Panc1 (cell line): ENCODE results near the gene MBD3. TPM values are rescaled to one million over a fixed set of nuclear protein-coding genes. Genes with fewer than 3 reads are reported as not detected.

Source experiments
- ATAC-seq: fragments of 200-7000 bp; cut with Tn5 transposase; 2 replicates; pipeline ENCODE4 v1.9.1; 2020; ENCODE audit warnings: mild to moderate bottlenecking, moderate library complexity
- BruUV-seq: library from RNA; stranded (reverse); fragments of 400-500 nt; replicated peaks from 2 replicates; lab custom pipeline; 2021; lab: Mats Ljungman, UMichigan
- CTCF ChIA-PET: fragments of 300-600 bp; sonication (Branson Sonifier 250); formaldehyde crosslinking; loops from one replicate; lab custom pipeline; 2022; ENCODE audit warnings: antibody characterized with exemption; lab: Charles Lee
- POLR2A ChIA-PET: fragments of 300-600 bp; sonication (Branson Sonifier 250); formaldehyde crosslinking; loops from one replicate; lab custom pipeline; 2022; ENCODE audit warnings: antibody characterized with exemption; lab: Charles Lee
- DNase-seq: peaks from one replicate; pipeline ENCODE4 v3.0.0-alpha.2; 2010; ENCODE audit warnings: low read depth, low spot score
- H3K27ac ChIP-seq: 2 replicates; pipeline ENCODE4 v1.5.1; 2011; ENCODE audit warnings: mild to moderate bottlenecking, low read length, inconsistent platforms
- H3K27me3 ChIP-seq: fragments of 200-500 bp; sonication (Bioruptor generic); 2 replicates; pipeline ENCODE4 v1.6.0; 2014; ENCODE audit warnings: low read length, inconsistent platforms; ENCODE audit not compliant: control insufficient read depth, insufficient read depth
- H3K36me3 ChIP-seq: fragments of 200-500 bp; sonication (Bioruptor generic); 2 replicates; pipeline ENCODE4 v1.5.1; 2014; ENCODE audit warnings: inconsistent platforms, mild to moderate bottlenecking, low read length, moderate library complexity; ENCODE audit not compliant: control insufficient read depth, insufficient read depth
- H3K4me1 ChIP-seq: 2 replicates; pipeline ENCODE4 v1.5.1; 2011; ENCODE audit warnings: inconsistent platforms, mild to moderate bottlenecking, low read length, moderate library complexity; ENCODE audit not compliant: control insufficient read depth, insufficient read depth
- H3K4me3 ChIP-seq, 2 experiments: 2 replicates each; pipeline ENCODE4 v1.5.1; 2011 to 2012; ENCODE audit warnings: low read depth in 2 of 2, low read length in 2 of 2, mild to moderate bottlenecking in 2 of 2, inconsistent platforms in 1 of 2, moderate library complexity in 1 of 2
- H3K9me3 ChIP-seq: fragments of 200-500 bp; sonication (Bioruptor generic); 2 replicates; pipeline ENCODE4 v1.5.1; 2014; ENCODE audit warnings: low read depth, mild to moderate bottlenecking, inconsistent platforms, low read length, moderate library complexity; ENCODE audit not compliant: control insufficient read depth, insufficient read depth
- POLR2AphosphoS5 ChIP-seq: IDR thresholded peaks from 2 replicates; pipeline ENCODE4 v1.6.1; 2012; ENCODE audit warnings: mild to moderate bottlenecking, low read depth, low read length, moderate library complexity
- SIN3A ChIP-seq: IDR thresholded peaks from 2 replicates; pipeline ENCODE4 v1.6.1; 2012; ENCODE audit warnings: low read depth, mild to moderate bottlenecking, low read length, moderate library complexity, borderline replicate concordance; ENCODE audit not compliant: insufficient read depth
- TCF7L2 ChIP-seq: IDR thresholded peaks from 2 replicates; pipeline ENCODE4 v1.6.1; 2011; ENCODE audit warnings: mild to moderate bottlenecking, low read depth, low read length, inconsistent platforms
- in situ Hi-C: cut with HindIII; loops from 2 replicates; pipeline ENCODE4 v1.10.0; 2016; ENCODE audit warnings: low sequenced_read_pairs, low pct_unique_long_range_greater_than_20kb
- intact Hi-C: fragments of 100-400 bp; cut with micrococcal nuclease; formaldehyde crosslinking; loops from one replicate; pipeline ENCODE4 v1.10.0; 2022; ENCODE audit not compliant: unreplicated experiment
- total RNA-seq: library from RNA; stranded (reverse); gene quantifications from one replicate; pipeline ENCODE4 v1.2.1, GENCODE V29; 2021; ENCODE audit not compliant: unreplicated experiment
- TF ChIP-seq, protein P1 (sequence below), 2 experiments: IDR thresholded peaks; 2 replicates each; pipeline ENCODE4 v1.6.1; 2011 to 2012; ENCODE audit warnings: low read depth in 2 of 2, control low read depth in 1 of 2, low read length in 1 of 2, mild to moderate bottlenecking in 1 of 2, moderate library complexity in 1 of 2; ENCODE audit not compliant: insufficient read depth in 1 of 2
- TF ChIP-seq, protein P2 (sequence below): fragments of 450-650 bp; IDR thresholded peaks from 2 replicates; pipeline ENCODE4 v1.5.1; 2017; ENCODE audit warnings: mild to moderate bottlenecking

Gene MBD3
- total RNA-seq, 1 experiment from 2014 or later, result 139 TPM

DNA sequence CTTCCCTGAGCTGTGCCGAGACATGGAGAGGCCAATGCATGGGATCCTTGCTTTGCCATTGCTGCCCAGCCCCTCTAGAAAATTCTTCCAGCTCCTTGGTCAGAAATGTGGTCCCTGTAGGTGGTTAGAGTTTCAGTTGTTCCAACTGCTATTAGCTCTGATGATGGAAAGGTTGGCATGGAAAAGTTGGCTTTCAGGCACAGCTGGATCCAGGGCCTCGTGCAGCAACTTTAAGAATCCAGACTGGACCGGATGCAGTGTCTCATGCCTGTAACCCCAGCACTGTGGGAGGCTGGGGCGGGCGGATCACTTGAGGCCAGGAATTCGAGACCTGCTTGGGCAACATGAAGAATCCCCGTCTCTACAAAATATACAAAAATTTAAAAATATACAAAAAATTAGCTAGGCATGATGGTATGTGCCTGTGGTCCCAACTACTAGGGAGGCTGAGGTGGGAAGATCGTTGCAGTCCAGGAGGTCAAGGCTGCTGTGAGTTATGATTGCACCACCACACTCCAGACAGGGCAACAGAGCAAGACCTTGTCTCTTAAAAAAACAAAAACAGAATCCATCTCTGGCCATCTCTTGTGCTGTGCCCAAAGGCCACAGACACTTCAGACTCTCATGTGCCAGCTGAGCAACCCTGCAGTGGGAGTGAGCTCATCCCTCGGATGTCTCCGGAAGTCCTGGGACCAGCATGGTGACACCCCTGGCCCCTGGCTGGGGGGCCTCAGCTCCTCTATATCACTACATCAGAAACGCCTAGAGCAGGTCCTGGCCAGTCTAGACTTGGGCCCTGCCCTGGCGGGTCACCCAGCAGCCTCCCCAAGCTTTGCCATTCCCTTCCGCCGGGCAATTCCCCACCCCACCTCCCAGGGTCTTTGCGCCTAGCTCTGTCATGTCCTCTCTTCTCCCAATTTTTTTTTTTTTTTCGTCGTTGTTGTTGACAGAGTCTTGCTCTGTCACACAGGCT, 41.3 kb downstream of the MBD3 start:
- H3K27me3 ChIP-seq, result no peaks in the 10 kb centered on the region
- no peak overlapping the region for H3K4me3 ChIP-seq
- ChIA-PET CTCF (no interaction called here), POLR2A (interaction anchor here (0.6 kb wide), 1 partner anchor 37 kb away, joined by 3 read pairs; no protein-coding TSS in a partner anchor)
- no peak for TF ChIP-seq SIN3A
- no peak for TF ChIP-seq POLR2AphosphoS5
- TF ChIP-seq, protein P1, sequence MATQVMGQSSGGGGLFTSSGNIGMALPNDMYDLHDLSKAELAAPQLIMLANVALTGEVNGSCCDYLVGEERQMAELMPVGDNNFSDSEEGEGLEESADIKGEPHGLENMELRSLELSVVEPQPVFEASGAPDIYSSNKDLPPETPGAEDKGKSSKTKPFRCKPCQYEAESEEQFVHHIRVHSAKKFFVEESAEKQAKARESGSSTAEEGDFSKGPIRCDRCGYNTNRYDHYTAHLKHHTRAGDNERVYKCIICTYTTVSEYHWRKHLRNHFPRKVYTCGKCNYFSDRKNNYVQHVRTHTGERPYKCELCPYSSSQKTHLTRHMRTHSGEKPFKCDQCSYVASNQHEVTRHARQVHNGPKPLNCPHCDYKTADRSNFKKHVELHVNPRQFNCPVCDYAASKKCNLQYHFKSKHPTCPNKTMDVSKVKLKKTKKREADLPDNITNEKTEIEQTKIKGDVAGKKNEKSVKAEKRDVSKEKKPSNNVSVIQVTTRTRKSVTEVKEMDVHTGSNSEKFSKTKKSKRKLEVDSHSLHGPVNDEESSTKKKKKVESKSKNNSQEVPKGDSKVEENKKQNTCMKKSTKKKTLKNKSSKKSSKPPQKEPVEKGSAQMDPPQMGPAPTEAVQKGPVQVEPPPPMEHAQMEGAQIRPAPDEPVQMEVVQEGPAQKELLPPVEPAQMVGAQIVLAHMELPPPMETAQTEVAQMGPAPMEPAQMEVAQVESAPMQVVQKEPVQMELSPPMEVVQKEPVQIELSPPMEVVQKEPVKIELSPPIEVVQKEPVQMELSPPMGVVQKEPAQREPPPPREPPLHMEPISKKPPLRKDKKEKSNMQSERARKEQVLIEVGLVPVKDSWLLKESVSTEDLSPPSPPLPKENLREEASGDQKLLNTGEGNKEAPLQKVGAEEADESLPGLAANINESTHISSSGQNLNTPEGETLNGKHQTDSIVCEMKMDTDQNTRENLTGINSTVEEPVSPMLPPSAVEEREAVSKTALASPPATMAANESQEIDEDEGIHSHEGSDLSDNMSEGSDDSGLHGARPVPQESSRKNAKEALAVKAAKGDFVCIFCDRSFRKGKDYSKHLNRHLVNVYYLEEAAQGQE (IDR thresholded peaks at IDR 0.05; ENCODE audit: insufficient read depth in 1 of 2, low read depth in 2 of 2, low read length in 1 of 2), result no peak
- TF ChIP-seq, protein P2, sequence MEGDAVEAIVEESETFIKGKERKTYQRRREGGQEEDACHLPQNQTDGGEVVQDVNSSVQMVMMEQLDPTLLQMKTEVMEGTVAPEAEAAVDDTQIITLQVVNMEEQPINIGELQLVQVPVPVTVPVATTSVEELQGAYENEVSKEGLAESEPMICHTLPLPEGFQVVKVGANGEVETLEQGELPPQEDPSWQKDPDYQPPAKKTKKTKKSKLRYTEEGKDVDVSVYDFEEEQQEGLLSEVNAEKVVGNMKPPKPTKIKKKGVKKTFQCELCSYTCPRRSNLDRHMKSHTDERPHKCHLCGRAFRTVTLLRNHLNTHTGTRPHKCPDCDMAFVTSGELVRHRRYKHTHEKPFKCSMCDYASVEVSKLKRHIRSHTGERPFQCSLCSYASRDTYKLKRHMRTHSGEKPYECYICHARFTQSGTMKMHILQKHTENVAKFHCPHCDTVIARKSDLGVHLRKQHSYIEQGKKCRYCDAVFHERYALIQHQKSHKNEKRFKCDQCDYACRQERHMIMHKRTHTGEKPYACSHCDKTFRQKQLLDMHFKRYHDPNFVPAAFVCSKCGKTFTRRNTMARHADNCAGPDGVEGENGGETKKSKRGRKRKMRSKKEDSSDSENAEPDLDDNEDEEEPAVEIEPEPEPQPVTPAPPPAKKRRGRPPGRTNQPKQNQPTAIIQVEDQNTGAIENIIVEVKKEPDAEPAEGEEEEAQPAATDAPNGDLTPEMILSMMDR, result no peak
- no peak for TF ChIP-seq TCF7L2
- in situ Hi-C loops (no loop called here), intact Hi-C loops (no loop called here)
- no peak overlapping the region for H3K27ac ChIP-seq
- H3K9me3 ChIP-seq, result no peaks in the 10 kb centered on the region
- BruUV-seq, result no TSS peak
- ATAC-seq, result no peak
- no peak for DNase-seq
- H3K4me1 ChIP-seq, result no peaks in the 10 kb centered on the region
- no peaks in the 10 kb centered on the region for H3K36me3 ChIP-seq

- BruUV-seq, result no TSS peak
- ATAC-seq (no peak), DNase-seq (no peak)
- intact Hi-C loops (no loop called here), in situ Hi-C loops (no loop called here)
- CTCF ChIA-PET, result no interaction called here
- Histone ChIP-seq H3K4me3 (no peak overlapping the region), H3K4me1 (no peaks in the 10 kb centered on the region), H3K9me3 (no peaks in the 10 kb centered on the region), H3K27me3 (no peaks in the 10 kb centered on the region), H3K36me3 (no peaks in the 10 kb centered on the region), H3K27ac (no peak overlapping the region)
- POLR2A ChIA-PET, result no interaction called here
- no peak for TF ChIP-seq POLR2AphosphoS5
- TF ChIP-seq SIN3A, result no peak
- TF ChIP-seq, protein P2, result no peak
- TF ChIP-seq, protein P1 (IDR thresholded peaks at IDR 0.05; ENCODE audit: insufficient read depth in 1 of 2, low read depth in 2 of 2, low read length in 1 of 2), result no peak
- no peak for TF ChIP-seq TCF7L2
Observed at GRCh38 chr19:1549332-1549945, 43.2 kb downstream of the MBD3 start.
